GM21717 (cell line): ENCODE data around the gene ATXN7L2.
"Not testable (repeated sequence)": the region's sequence is repeated elsewhere in the genome, so short reads cannot be mapped to it uniquely, and the experiment has no call there.

Experiments
- ATAC-seq: cut with Tn5 transposase; IDR thresholded peaks from one replicate; pipeline ENCODE4 v1.9.1; 2021; ENCODE audit warnings: mild to moderate bottlenecking, moderate library complexity; ENCODE audit not compliant: unreplicated experiment

The ATXN7L2 gene

GRCh38 chr1:109483672-109484518 is at the start of gene ATXN7L2:
Gene ATXN7L2 (plus strand): TSS chr1:109483905. CDS start chr1:109483954, 49 bp downstream.
- ATAC-seq = peak; percentile 70

- ATAC-seq = no peak
Observed at GRCh38 chr1:109434484-109434883, 49.2 kb upstream of the ATXN7L2 start.

- ATAC-seq = peak; percentile 59
Observed at GRCh38 chr1:109438798-109439297, 44.9 kb upstream of the ATXN7L2 start.

GRCh38 chr1:109441069-109441468 is 42.6 kb upstream of the ATXN7L2 start:
- ATAC-seq = no peak

- no peak for ATAC-seq
Observed at GRCh38 chr1:109443476-109443875, 40.2 kb upstream of the ATXN7L2 start.

GRCh38 chr1:109444346-109444745 is 39.4 kb upstream of the ATXN7L2 start:
- ATAC-seq = no peak

GRCh38 chr1:109445949-109446695 is 37.6 kb upstream of the ATXN7L2 start:
- not testable (repeated sequence) for ATAC-seq

- no peak for ATAC-seq
Observed at GRCh38 chr1:109447524-109447923, 36.2 kb upstream of the ATXN7L2 start.

- ATAC-seq = no peak
Observed at GRCh38 chr1:109454497-109455133, 29.1 kb upstream of the ATXN7L2 start.

GRCh38 chr1:109457819-109458218 is 25.9 kb upstream of the ATXN7L2 start:
- ATAC-seq = no peak

GRCh38 chr1:109466125-109466451 is 17.6 kb upstream of the ATXN7L2 start:
- ATAC-seq = no peak

- no peak for ATAC-seq
Observed at GRCh38 chr1:109466452-109467300, 17.0 kb upstream of the ATXN7L2 start, which contains the start of gene SYPL2. Gene SYPL2 (plus strand): TSS chr1:109466546. CDS start chr1:109466844, 298 bp downstream.

- no peak for ATAC-seq
Observed at GRCh38 chr1:109467301-109467777, 16.4 kb upstream of the ATXN7L2 start.

GRCh38 chr1:109468061-109468460 is 15.6 kb upstream of the ATXN7L2 start:
- no peak for ATAC-seq

- ATAC-seq = no peak
Observed at GRCh38 chr1:109468903-109469302, 14.8 kb upstream of the ATXN7L2 start.

GRCh38 chr1:109470245-109470644 is 13.5 kb upstream of the ATXN7L2 start:
- ATAC-seq = no peak

GRCh38 chr1:109472779-109473178 is 10.9 kb upstream of the ATXN7L2 start:
- ATAC-seq = no peak

- ATAC-seq = not testable (repeated sequence)
Observed at GRCh38 chr1:109473284-109474057, 10.2 kb upstream of the ATXN7L2 start.

- no peak for ATAC-seq
Observed at GRCh38 chr1:109474697-109475096, 9.0 kb upstream of the ATXN7L2 start.
